Effector memory CD4-positive, alpha-beta T cell (primary cell): ENCODE results near the gene FNIP1.

Experiments used
- DNase-seq, 3 donors: peaks; one replicate each; pipeline ENCODE4 v3.0.0-alpha.2; 2020
- H3K27ac ChIP-seq: 2 replicates; pipeline ENCODE4 v1.7.0; 2013; ENCODE audit warnings: mild to moderate bottlenecking, low read length, moderate library complexity; ENCODE audit not compliant: insufficient read depth, poor library complexity, severe bottlenecking
- H3K27me3 ChIP-seq: replicated peaks from 2 replicates; pipeline ENCODE4 v1.7.0; 2013; ENCODE audit warnings: mild to moderate bottlenecking, low read length; ENCODE audit not compliant: insufficient read depth, control insufficient read depth, poor library complexity, severe bottlenecking
- H3K36me3 ChIP-seq: 2 replicates; pipeline ENCODE4 v1.7.0; 2013; ENCODE audit warnings: mild to moderate bottlenecking, low read length, moderate library complexity; ENCODE audit not compliant: control insufficient read depth, insufficient read depth
- H3K4me1 ChIP-seq: 2 replicates; pipeline ENCODE4 v1.7.0; 2013; ENCODE audit warnings: low read length, mild to moderate bottlenecking; ENCODE audit not compliant: control insufficient read depth, insufficient read depth, poor library complexity, severe bottlenecking
- H3K4me3 ChIP-seq: 2 replicates; pipeline ENCODE4 v1.7.0; 2013; ENCODE audit warnings: low read length, low read depth, mild to moderate bottlenecking; ENCODE audit not compliant: insufficient read depth, poor library complexity, severe bottlenecking
- H3K9me3 ChIP-seq: 2 replicates; pipeline ENCODE4 v1.7.0; 2013; ENCODE audit warnings: mild to moderate bottlenecking, low read length, moderate library complexity; ENCODE audit not compliant: control insufficient read depth

The FNIP1 gene

GRCh38 chr5:131654309-131654708 lies 142.5 kb downstream of the FNIP1 start:
- H3K27me3 ChIP-seq = no peaks in the 10 kb centered on the region
- H3K9me3 ChIP-seq = no peaks in the 10 kb centered on the region
- H3K27ac ChIP-seq = no peak overlapping the region
- H3K36me3 ChIP-seq = peaks cover 11% of the 10 kb centered on the region
- H3K4me1 ChIP-seq = no peaks in the 10 kb centered on the region
- H3K4me3 ChIP-seq = no peak overlapping the region
- no peak for DNase-seq

- no peak for DNase-seq
- Histone ChIP-seq H3K9me3 (no peaks in the 10 kb centered on the region), H3K36me3 (peaks cover 8% of the 10 kb centered on the region)
Observed at GRCh38 chr5:131649161-131649560, 147.7 kb downstream of the FNIP1 start.

GRCh38 chr5:131647048-131647769 lies 149.6 kb downstream of the FNIP1 start:
- no peaks in the 10 kb centered on the region for H3K27me3 ChIP-seq
- H3K4me3 ChIP-seq = no peak overlapping the region
- peaks cover 6% of the 10 kb centered on the region for H3K36me3 ChIP-seq
- no peak overlapping the region for H3K27ac ChIP-seq
- H3K9me3 ChIP-seq = no peaks in the 10 kb centered on the region
- DNase-seq = no peak
- no peaks in the 10 kb centered on the region for H3K4me1 ChIP-seq

More at GRCh38 chr5:131649161-131649560, 147.7 kb downstream of the FNIP1 start:
- Histone ChIP-seq H3K27ac (no peak overlapping the region), H3K4me1 (no peaks in the 10 kb centered on the region), H3K27me3 (no peaks in the 10 kb centered on the region), H3K4me3 (no peak overlapping the region)

GRCh38 chr5:131644822-131645221 lies 152.0 kb downstream of the FNIP1 start:
- no peak for DNase-seq
- Histone ChIP-seq H3K4me3 (no peak overlapping the region), H3K4me1 (no peaks in the 10 kb centered on the region), H3K27ac (no peak overlapping the region), H3K9me3 (no peaks in the 10 kb centered on the region), H3K27me3 (no peaks in the 10 kb centered on the region), H3K36me3 (peaks cover 3% of the 10 kb centered on the region)

GRCh38 chr5:131644370-131644769 lies 152.4 kb downstream of the FNIP1 start:
- Histone ChIP-seq H3K4me3 (no peak overlapping the region), H3K9me3 (no peaks in the 10 kb centered on the region), H3K27ac (no peak overlapping the region), H3K36me3 (peaks cover 3% of the 10 kb centered on the region), H3K4me1 (no peaks in the 10 kb centered on the region), H3K27me3 (no peaks in the 10 kb centered on the region)
- DNase-seq = no peak

- DNase-seq = no peak
- H3K27me3 ChIP-seq = no peaks in the 10 kb centered on the region
- H3K4me3 ChIP-seq = no peak overlapping the region
- no peaks in the 10 kb centered on the region for H3K9me3 ChIP-seq
- H3K36me3 ChIP-seq = peaks cover 1% of the 10 kb centered on the region
- H3K27ac ChIP-seq = no peak overlapping the region
- H3K4me1 ChIP-seq = peaks cover 2% of the 10 kb centered on the region
Observed at GRCh38 chr5:131641494-131641893, 155.3 kb downstream of the FNIP1 start.

GRCh38 chr5:131640043-131640856 lies 156.6 kb downstream of the FNIP1 start:
- DNase-seq = no peak
- Histone ChIP-seq H3K27me3 (no peaks in the 10 kb centered on the region), H3K36me3 (no peaks in the 10 kb centered on the region), H3K9me3 (no peaks in the 10 kb centered on the region), H3K4me1 (peaks cover 10% of the 10 kb centered on the region), H3K27ac (no peak overlapping the region), H3K4me3 (no peak overlapping the region)

GRCh38 chr5:131639148-131639547 lies 157.7 kb downstream of the FNIP1 start:
- H3K36me3 ChIP-seq = no peaks in the 10 kb centered on the region
- no peak overlapping the region for H3K27ac ChIP-seq
- no peak overlapping the region for H3K4me3 ChIP-seq
- H3K27me3 ChIP-seq = no peaks in the 10 kb centered on the region
- no peak for DNase-seq
- peaks cover 10% of the 10 kb centered on the region for H3K4me1 ChIP-seq
- H3K9me3 ChIP-seq = no peaks in the 10 kb centered on the region

GRCh38 chr5:131637694-131638093 lies 159.1 kb downstream of the FNIP1 start:
- no peak overlapping the region for H3K27ac ChIP-seq
- H3K36me3 ChIP-seq = no peaks in the 10 kb centered on the region
- peaks cover 20% of the 10 kb centered on the region for H3K4me1 ChIP-seq
- DNase-seq = no peak
- no peak overlapping the region for H3K4me3 ChIP-seq
- no peaks in the 10 kb centered on the region for H3K9me3 ChIP-seq
- no peaks in the 10 kb centered on the region for H3K27me3 ChIP-seq
